Measurements from ENCODE around the gene C6orf136. TPM values are rescaled to one million over a fixed set of nuclear protein-coding genes. Genes with fewer than 3 reads are reported as not detected.
A peak's percentile ranks its signal among the peaks of the same experiment; 100 is the strongest.

The C6orf136 gene
- total and polyA plus RNA-seq, 9 of the 15 experiments (the other 6 are each of a cell fraction or from before 2014, with no cell fraction given): 14.1 to 63.1 (median 18.4) TPM

DNA sequence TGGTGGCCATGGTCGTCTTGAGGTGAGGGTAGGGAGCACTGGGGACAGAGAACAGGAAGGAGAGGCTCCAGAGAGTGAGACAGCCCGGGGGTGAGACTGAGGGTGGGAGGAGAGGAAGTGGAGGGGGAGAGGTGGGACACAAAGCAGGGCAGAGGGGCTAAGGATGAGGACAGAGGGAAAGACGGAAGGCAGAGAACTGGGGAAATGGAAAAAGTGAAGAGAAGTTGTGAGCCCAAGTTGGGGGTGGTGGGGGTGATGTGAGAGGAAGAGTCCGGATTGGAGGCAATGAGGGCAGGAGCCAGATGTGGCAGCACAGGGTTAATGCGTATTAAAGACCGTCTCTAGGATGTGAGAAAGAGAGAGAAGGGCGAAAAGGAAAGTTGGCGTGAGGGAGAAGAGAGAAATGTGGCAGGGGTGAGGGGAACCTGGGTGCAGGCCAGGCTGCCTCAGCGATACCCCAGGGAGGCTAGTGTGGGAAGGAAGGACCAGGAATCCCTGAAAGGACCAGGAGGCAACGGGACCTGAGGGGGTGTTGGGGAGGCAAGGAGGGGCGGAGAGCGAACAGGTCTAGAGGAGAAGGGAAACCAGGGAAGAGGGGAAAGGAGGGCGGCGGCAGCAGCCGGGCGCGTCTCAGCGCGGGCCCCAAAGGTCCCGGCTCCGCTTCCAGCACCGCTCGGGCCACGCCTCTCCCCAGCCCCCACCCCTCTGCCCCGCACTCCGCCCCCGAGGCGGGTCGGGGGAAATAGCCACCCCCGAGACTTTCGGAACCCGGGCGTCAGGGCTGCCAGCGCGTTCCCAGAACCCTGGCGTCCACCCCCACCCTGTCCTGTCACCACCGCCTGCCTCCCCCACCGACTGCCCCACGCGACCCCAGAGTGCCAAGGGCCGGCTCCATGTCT is 39.3 kb downstream of the C6orf136 start, which contains the start of gene PPP1R18 (continued):
- TF ChIP-seq PATZ1 (CRISPR knock-in tag; IDR thresholded peaks at IDR 0.05; ENCODE audit: borderline replicate concordance) (no peak), BDP1 (IDR thresholded peaks at IDR 0.05; ENCODE audit: insufficient read depth, insufficient read length) (no peak), NCOA1 (IDR thresholded peaks at IDR 0.05; ENCODE audit: low read depth) (0 out of 2 replicates have a peak, but pooled peaks have one; percentile 26), CCNT2 (IDR thresholded peaks at IDR 0.05; ENCODE audit: borderline replicate concordance, extremely low read depth, insufficient read length, low read depth, low read length) (no peak), MTA2 (IDR thresholded peaks at IDR 0.05; ENCODE audit: low read depth) (no peak; the same call in 1 of the 2 replicates), KDM4B (IDR thresholded peaks at IDR 0.05; ENCODE audit: borderline replicate concordance in 2 of 2, low read depth in 1 of 2) (no peak), SPI1 (IDR thresholded peaks at IDR 0.05; ENCODE audit: borderline replicate concordance, low read depth, low read length) (peak; percentile 57; the same call in 1 of the 2 replicates), ATF1 (CRISPR knock-in tag; IDR thresholded peaks at IDR 0.05) (no peak), ATF1 (tag; IDR thresholded peaks at IDR 0.05) (no peak), RBFOX2 (IDR thresholded peaks at IDR 0.05; ENCODE audit: low read depth, low read length) (no peak), TRIM24 (IDR thresholded peaks at IDR 0.05) (peak in 1 of 2 experiments; percentile 58; a peak in 2 of 4 replicates), SFPQ (IDR thresholded peaks at IDR 0.05; ENCODE audit: low read depth, low read length) (no peak), LARP7 (IDR thresholded peaks at IDR 0.05) (peak; percentile 93), ZNF785 (CRISPR knock-in tag; IDR thresholded peaks at IDR 0.05) (no peak), ZNF584 (CRISPR knock-in tag; IDR thresholded peaks at IDR 0.05; ENCODE audit: low read depth) (no peak), GMEB1 (CRISPR knock-in tag; IDR thresholded peaks at IDR 0.05) (no peak), GABPA (tag; conservative IDR thresholded peaks at IDR 0.05; ENCODE audit: low read depth) (no peak), L3MBTL2 (IDR thresholded peaks at IDR 0.05) (no peak), CREB1 (IDR thresholded peaks at IDR 0.05) (no peak), CREB1 (CRISPR knock-in tag; IDR thresholded peaks at IDR 0.05) (0 out of 2 replicates have a peak, but pooled peaks have one; percentile 46), ZNF274 (IDR thresholded peaks at IDR 0.05; ENCODE audit: borderline replicate concordance, low read depth, low read length) (no peak)
- TF ChIP-seq, protein P1, sequence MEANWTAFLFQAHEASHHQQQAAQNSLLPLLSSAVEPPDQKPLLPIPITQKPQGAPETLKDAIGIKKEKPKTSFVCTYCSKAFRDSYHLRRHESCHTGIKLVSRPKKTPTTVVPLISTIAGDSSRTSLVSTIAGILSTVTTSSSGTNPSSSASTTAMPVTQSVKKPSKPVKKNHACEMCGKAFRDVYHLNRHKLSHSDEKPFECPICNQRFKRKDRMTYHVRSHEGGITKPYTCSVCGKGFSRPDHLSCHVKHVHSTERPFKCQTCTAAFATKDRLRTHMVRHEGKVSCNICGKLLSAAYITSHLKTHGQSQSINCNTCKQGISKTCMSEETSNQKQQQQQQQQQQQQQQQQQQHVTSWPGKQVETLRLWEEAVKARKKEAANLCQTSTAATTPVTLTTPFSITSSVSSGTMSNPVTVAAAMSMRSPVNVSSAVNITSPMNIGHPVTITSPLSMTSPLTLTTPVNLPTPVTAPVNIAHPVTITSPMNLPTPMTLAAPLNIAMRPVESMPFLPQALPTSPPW (CRISPR knock-in tag; IDR thresholded peaks at IDR 0.05): peak; percentile 76

All from K562 (cell line).